GM19193 (cell line): Measurements from ENCODE around the gene OR1E1.

Source experiments
- POLR2A ChIP-seq: IDR thresholded peaks from 4 replicates; pipeline ENCODE4 v1.6.1; 2011; ENCODE audit not compliant: insufficient read depth, insufficient read length; ENCODE audit errors: extremely low read depth

OR1E1 gene

GRCh38 chr17:3398310-3398709, at the start of gene OR1E1:
Gene OR1E1, minus strand, starts transcription at chr17:3398410. Its CDS starts 0 bp downstream, at chr17:3398410.
- TF ChIP-seq POLR2A = no peak

GRCh38 chr17:3447625-3448024, 49.4 kb upstream of the OR1E1 start:
- no peak for TF ChIP-seq POLR2A

GRCh38 chr17:3440451-3440850, 42.2 kb upstream of the OR1E1 start:
- no peak for TF ChIP-seq POLR2A

- no peak for TF ChIP-seq POLR2A
Measured at GRCh38 chr17:3438368-3438767, 40.2 kb upstream of the OR1E1 start.

GRCh38 chr17:3433741-3434140, 35.5 kb upstream of the OR1E1 start, which contains the start of gene OR1E2:
Gene OR1E2, minus strand, starts transcription at chr17:3433841. Its CDS starts 0 bp downstream, at chr17:3433841.
- no peak for TF ChIP-seq POLR2A

GRCh38 chr17:3418222-3418621, 20.0 kb upstream of the OR1E1 start:
- TF ChIP-seq POLR2A = no peak

GRCh38 chr17:3415610-3416009, 17.4 kb upstream of the OR1E1 start:
- TF ChIP-seq POLR2A = no peak

GRCh38 chr17:3411070-3411469, 12.9 kb upstream of the OR1E1 start, which contains the start of gene OR3A3:
Gene OR3A3, plus strand, starts transcription at chr17:3411370.
- TF ChIP-seq POLR2A = no peak

- no peak for TF ChIP-seq POLR2A
Measured at GRCh38 chr17:3401786-3402185, 3.6 kb upstream of the OR1E1 start.

GRCh38 chr17:3400055-3400454, 1.8 kb upstream of the OR1E1 start:
- no peak for TF ChIP-seq POLR2A

GRCh38 chr17:3389791-3390190, 8.4 kb downstream of the OR1E1 start:
- TF ChIP-seq POLR2A = no peak

GRCh38 chr17:3385869-3386816, 12.1 kb downstream of the OR1E1 start, which contains the start of gene OR3A2:
Gene OR3A2, minus strand, starts transcription at chr17:3386308.
- no peak for TF ChIP-seq POLR2A

GRCh38 chr17:3381957-3382356, 16.3 kb downstream of the OR1E1 start:
- no peak for TF ChIP-seq POLR2A

- TF ChIP-seq POLR2A = no peak
Measured at GRCh38 chr17:3378321-3378720, 19.9 kb downstream of the OR1E1 start.
